ENCODE measurements around the gene GALNT6.
A peak's percentile ranks its signal among the peaks of the same experiment; 100 is the strongest.

Gene GALNT6, protein sequence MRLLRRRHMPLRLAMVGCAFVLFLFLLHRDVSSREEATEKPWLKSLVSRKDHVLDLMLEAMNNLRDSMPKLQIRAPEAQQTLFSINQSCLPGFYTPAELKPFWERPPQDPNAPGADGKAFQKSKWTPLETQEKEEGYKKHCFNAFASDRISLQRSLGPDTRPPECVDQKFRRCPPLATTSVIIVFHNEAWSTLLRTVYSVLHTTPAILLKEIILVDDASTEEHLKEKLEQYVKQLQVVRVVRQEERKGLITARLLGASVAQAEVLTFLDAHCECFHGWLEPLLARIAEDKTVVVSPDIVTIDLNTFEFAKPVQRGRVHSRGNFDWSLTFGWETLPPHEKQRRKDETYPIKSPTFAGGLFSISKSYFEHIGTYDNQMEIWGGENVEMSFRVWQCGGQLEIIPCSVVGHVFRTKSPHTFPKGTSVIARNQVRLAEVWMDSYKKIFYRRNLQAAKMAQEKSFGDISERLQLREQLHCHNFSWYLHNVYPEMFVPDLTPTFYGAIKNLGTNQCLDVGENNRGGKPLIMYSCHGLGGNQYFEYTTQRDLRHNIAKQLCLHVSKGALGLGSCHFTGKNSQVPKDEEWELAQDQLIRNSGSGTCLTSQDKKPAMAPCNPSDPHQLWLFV

DNA sequence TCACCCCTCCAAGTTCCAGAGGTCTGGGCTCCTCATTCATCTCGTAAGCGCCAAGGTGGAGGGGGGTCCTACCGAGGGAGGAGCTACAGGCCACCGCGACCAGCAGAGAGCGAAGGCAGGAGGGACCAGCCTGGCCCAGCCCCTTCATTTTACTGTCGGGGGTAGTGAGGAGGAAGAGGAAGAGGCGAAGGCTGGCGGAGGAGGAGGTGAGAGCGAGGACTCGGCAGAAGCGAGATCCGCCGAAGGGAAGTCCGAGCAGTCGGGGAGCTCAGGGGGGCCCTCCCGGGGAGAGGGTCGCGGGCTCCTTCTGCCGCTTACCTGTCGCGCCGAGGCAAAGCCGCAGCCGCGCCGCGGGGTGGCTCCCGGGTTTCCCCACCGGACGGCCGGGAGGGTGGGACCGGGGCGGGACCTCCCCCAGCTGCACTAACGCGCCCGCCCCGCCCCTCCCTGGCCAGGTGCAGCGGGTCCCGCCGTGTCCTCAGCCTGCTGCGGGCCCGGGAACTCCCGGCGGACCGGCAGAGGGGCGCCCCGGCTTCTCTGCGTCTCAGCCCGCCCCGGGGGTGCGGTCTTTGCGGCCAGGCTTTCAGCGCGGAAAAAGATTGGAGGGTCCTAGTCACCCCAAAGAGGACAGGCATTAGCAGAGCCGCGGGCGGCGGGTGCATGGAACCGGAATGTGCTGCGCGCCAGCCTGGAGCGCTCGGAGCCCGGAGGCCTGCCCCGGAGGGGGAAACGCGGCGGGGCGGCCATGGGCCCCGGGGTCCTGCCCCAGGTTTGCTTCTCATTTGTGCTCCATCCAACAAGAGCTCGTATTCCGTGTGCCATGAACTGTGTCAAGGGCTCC, at the start of gene GALNT6:
GALNT6 (minus strand) TSS at position 124 of the 841 bp plus-strand sequence. CDS start 11,625 bp downstream, outside the sequence.
- DNase-seq = peak; percentile 54

DNA sequence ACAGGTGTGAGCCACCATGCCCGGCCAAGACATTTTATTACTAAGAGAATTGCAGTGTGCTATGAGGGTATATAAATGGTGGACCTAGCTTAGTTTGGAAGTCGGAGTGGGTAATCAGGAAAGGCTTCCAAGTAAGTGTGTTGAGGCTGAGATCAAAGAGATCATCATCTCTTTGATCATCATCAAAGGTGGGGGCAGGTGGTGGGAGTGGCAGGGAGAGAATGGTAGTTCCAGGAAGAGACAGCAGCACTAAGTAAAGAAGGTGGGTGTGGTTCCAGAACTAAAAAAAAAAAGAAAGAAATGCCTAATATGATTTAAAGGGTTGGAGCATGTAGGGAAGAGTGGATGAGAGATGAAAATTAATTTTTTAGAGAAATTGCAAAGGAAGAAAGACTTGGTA, 48.1 kb upstream of the GALNT6 start:
- DNase-seq = no peak

DNA sequence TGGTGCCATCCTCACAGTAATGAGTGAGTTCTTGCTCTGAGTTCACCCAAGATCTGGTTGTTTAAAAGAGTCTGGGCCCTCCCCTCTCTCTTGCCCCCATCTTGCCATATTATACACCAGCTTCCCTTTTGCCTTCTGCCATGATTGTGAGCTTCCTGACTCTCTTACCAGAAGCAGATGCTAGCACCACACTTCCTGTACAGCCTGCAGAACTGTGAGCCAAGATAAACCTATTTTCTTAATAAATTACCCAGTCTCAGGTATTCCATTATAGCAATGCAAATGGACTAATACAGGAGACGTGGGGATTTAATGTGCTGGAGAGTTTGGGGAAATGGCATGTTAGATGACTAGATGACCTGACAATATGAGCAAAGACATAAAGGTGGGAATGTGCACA, 46.2 kb upstream of the GALNT6 start:
- no peak for DNase-seq

DNA sequence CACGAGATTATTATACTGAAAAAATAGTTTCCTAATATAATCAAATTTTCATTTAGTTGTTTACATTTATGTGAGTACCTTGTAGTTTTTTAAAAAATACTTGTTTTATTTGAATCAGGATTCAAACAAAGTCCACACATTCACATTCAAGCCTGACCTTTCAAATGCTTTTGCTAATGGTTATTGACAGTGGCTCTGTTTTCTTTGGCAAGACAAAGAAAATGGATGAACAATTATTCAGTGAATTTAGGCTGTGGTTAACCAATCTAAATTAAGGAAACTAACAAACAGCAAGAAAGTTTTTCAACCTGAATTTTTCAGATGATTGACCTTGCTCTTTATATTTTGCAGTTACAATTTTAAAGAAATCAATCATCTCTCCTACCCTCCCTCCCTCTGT, 43.1 kb upstream of the GALNT6 start:
- no peak for DNase-seq

DNA sequence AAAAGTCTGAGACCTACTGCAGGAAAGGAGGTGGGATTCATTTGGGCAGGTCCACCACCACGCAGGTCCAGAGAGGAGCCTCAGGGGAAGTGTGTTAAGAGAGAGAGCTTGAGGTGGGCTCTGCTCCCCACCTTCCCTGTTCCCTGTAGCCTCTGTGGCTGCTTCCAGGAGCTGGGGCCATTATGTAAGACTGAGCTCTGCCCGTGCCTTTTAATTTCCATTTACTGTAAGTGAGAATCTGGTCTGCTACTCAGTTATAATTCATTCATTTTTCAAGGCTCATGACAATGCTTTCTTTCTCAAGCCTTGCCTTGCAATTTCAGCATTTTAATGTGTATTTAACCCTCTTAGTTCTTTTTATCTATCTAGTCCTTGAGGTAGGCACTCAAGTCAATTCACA, 41.7 kb upstream of the GALNT6 start:
- no peak for DNase-seq

DNA sequence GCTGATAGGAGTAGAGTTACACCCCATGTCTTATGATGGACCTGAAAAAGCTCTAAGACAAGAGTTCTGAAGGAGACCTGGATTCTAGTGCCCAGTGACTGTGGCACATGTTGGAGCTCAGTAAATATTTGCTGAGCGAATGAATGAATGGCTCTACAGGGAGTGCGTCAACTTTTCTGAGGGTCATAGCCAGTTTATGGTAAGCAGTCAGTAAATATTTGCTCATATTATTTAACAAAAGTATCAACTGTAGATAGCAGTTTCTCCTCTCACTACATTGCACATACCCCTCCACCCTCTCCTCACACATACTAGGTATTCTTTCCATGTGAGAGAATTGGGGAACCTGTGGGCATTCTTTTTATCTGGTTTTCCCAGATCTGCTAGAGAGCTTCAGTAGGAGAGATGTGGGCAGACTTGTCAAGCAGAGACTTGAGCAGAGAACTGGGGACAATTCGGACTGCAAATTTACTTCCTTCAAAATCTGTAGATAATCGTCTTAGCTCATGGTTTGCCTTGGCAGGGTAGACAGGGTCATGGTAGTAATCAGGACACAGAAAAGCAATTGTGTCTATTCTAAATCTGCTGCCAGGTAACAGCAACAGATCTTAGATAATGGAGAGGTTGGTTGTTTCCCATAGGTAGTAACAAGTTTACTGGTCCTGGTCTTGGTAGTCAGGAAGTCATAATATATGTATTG, 39.1 kb upstream of the GALNT6 start:
- no peak for DNase-seq

DNA sequence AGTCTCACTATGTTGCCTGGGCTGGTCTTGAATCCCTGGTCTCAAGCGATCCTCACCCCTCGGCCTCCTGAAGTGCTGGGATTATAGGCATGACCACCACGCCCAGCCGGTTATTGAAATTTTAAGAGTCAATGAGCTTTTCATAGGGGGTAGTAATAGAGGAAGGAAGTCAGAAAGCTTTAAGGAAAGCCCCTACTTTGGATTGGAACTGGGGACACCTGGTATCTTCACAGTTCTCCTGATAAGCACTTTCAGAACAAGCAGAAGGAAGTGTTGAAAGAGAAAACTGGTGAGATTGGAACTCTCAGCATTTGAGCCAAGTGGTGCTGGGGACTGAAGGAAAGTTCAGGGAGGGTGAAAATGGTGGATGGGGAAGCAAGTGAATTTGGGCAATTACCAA, 38.5 kb upstream of the GALNT6 start:
- DNase-seq = no peak

DNA sequence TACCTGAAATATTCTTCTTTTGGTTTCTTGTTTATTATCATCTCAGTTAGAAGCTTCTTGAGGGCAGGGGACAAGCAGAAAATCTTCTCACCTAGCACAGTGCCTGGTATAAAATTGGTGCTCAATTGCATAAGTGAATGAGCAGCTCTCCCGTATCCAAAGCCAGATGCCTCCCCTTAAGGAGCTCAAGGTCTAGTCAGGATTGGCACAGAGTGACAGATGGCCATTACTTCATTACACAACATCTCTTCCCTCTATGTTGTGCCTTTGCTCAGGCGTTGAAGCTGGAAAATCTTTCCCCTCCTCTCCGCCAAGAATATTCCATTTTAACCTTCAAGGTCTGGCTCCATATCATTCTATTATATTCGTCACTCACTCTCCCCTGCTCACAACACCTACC, 37.0 kb upstream of the GALNT6 start:
- DNase-seq = no peak

DNA sequence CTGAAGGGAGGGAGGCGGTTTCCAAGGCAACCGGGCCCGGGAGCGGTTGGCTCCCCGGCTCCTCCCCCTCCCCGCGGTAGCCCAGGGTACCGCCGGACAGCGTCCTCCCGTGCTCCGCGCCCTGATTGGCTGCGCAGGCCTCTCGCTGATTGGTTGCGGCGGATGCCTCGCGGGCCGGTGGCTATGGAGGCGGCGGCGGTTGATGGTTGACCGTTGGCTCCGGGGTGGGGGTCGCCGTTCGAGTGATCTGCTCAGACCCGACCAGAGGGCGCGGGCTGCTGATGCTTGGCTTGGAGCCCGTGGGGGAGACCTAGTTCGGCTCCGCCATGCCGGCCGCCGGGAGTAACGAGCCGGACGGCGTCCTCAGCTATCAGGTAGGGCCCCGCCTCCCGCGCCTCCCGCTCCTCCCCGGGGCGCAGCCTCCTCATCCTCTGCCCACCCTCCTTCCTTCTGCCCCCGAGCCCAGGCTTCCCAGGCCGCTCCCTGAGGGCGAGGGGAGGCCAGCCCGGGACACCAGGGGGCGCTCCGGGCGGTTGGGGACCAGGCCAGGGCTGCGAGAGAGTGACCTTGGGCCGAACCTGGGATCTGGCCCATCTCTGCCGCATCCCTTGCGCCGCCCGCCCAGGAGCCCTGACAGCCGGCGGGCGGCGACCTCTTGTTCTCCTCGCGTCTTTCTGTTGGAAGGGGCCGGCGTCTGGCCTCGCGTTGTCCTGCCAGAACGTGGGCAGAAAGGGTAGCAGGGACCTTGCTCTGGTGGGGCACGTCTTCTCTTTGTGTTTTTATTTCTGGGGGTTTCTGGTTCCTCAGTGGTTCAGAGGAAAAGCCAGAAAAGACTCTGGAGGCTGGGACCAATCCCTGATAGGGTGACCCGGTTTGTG, 33.7 kb upstream of the GALNT6 start, which contains the start of gene SLC4A8:
SLC4A8 (plus strand) TSS at position 170 of the 878 bp plus-strand sequence; CDS start at position 327, 157 bp downstream.
- peak; percentile 52 for DNase-seq

DNA sequence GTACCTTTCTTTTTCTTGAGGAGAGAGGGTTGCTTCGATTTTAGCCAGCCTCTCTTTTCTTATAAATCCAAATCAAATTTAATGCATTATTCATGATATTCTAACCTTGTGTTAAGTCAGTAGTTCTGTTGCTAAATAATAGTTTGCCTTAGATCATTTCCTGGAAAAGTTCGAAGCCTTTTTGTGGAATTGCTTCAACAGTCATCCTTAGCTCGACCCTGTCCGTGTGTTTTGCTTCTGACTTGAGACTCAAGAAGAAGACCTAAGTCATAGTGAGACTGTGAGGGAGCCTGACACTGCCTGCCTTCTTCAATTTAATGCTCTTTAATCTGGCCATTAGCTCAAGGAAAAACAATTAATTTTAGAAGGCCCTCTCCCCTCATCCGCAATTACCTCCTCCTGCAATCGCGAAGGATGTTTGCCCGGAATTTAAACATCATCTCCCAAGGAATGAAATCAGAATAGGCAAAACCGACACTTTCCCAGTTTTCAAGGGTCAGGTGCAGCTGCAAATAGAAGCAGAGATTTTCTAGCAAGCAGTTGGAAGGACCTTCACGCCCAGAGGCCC, 33.0 kb upstream of the GALNT6 start:
- no peak for DNase-seq

DNA sequence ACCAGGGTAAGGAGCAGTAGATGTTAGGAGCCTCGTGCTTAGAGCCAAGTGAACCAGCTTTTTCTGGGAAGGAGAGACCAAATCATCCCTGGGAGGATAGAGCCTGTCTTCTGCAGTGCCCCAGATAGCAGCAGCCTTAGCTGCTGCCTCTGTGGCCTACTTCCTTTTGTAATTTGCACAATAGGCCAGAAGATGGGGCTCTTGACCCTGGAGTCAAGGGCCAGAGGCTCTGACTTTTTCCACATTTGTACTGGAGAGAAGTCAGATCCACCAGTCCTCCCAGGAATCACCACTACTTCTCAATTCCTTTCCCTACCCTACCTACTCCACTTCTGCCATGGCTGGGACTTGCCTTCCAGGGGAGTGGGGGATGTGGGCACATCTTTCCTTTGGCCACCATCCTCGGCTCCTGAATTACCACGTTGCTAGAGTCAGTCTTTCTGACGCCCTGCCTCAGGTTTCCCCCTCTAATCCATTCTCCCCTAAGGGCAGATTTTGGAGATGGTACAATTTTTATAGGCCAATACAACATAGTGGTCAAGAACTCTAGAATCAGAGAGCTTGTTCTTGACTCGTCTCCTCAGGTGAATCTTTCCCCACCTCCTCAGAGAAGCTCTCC, 30.2 kb upstream of the GALNT6 start:
- DNase-seq = no peak

DNA sequence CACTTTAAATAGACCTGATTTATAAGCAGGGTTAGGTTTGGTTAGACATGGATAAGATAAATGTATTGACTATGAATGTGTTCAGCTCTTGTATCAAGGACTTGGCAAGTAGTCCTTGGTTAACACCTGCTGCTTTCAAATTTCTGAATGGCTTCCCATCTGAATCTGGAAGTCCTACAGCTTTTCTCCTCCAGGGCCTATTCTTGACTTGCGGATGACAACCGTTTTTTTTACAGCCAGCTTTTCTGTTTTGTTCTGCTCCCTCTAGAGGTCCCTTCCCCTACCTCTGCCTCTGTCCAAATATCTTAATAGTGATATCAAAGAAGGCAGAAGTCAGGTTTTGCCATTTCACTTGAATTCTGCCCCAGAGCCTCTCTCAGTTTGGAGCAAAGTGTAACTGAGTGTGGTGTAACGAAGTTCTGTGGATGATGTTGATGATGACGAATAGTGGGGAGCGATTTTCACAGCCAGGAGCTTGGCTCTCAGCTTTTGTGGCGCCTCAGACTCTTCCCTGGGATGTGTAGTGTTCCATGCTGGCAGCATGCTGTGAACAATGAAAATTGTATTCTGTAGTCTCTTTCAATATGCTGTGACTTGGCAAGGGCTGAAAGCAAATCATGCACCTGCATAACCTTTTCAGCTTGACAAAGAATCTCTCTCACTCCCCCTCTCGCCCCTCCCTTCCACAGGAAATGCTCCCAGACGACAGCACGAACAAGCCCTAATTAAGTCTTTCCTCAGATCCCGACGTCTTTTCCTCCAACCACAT, 28.4 kb upstream of the GALNT6 start:
- no peak for DNase-seq

DNA sequence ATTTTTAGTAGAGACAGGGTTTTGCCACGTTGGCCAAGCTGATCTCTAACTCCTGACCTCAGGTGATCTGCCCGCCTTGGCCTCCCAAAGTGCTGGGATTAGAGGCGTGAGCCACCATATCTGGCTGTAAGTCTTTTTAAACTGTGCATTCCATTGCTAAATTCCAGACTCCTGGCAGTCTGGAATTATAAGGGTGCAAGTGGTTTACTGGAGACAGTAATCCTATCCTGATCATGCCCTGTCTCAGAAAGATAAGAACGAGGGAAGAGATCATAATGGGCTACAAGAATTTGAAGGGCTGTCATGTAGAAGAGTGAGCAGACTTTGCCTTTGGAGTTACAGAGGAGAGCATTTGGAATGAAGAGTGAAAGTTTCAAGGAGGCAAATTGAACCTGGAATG, 26.6 kb upstream of the GALNT6 start:
- DNase-seq = no peak

DNA sequence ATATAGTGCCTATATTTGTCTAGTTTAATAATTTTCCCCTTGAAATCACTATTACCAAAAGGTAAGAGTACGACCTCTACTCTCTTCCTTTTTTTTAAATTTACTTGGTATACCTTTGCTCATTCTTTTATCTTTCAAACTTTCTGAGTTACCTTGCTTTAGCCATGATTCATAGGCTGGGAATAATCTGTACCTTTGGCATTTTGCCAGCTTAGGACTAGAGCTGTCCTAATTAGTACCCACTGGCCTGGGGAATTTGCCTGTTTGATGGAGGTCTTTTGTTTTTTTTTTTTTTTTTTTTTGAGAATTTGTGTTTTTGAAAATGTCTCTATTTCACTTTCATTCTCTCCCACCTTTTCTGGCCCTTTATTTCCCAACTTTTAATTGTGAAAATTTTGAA, 24.7 kb upstream of the GALNT6 start:
- no peak for DNase-seq

DNA sequence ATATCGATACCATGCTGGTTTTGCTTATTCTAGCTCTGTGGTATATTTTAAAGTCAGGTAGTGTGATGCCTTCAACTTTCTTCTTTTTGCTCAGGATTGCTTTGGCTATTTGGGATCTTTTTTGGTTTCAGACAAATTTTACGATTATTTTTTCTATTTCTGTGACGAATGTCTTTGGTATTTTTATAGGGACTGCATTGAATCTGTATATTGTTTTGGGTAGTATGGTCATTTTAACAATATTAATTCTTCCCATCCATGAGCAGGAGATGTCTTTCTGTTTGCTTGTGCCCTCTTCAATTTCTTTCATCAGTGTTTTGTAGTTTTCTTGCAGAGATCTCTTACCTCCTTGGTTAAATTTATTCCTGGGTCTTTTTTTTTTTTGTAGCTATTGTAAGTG, 22.6 kb upstream of the GALNT6 start:
- no peak for DNase-seq

DNA sequence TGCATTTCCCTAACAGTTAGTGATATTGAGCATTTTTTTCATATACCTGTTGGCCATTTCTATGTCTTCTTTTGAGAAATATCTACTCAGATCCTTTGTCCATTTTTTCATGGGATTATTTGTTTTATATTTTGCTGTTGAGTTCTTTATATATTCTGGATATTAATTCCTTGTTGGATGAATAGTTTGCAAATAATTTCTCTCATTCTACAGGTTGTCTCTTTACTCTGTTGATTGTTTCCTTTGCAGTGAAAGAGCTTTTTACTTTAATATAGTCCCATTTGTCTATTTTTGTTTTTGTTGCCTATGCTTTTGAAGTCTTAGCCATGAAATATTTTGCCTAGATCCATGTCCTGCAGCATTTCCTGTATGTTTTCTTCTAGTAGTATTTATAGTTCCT, 21.9 kb upstream of the GALNT6 start:
- DNase-seq = no peak

DNA sequence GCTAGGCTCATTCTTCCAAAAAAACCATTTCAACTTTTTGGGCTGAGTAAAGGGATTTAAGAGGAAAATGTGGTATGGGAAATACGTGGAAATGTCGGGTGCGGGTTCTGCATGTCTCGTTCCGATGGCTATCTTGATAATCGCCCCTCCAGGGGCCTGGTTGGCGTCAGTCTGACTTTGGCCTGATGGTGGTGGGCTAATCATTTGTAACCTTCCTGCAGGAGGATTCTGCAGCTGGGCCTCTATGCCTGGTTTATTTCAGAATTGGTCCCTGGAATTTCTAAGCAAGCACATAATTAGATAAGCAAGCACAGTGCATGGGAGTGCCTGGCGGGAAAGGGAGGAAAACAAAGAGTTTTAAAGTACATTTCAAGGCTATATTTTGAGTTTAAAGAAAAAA, 18.6 kb upstream of the GALNT6 start:
- no peak for DNase-seq

DNA sequence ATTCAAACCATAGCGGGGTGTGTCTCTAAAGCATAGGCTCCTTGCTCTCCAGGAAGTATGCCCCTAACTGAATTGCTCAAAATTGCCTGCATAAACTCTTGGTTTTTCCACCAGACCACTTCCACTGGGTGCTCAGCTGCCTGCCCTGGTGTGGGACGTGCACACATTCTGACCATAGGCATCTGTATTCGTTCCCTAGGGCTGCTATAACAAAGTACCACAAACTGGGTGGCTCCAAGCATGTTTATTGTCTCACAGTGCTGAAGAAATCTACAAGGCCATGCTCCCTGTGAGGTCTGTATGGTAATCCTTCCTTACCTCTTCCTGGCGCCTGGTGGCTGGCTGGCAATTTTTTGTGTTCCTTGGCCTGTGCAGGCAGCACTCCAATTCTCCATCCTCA, 16.4 kb upstream of the GALNT6 start:
- no peak for DNase-seq

DNA sequence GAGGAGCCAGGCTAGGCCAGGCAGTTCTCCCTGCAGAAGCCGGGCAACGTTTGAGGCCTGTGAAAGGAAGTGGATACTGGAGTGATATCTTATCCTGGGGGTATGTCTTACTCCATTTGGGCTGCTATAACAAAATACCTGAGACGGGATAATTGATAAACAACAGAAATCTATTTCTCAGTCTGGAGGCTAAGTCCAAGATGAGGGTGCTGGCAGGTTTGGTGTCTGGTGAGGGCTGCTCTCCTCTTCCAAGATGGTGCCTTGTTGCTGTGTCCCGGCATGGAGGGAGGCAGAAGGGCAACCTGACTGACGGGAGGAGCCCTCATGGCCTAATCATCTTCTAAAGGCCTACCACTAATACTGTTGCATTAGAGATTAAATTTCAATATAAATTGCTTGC, 15.7 kb upstream of the GALNT6 start:
- no peak for DNase-seq

DNA sequence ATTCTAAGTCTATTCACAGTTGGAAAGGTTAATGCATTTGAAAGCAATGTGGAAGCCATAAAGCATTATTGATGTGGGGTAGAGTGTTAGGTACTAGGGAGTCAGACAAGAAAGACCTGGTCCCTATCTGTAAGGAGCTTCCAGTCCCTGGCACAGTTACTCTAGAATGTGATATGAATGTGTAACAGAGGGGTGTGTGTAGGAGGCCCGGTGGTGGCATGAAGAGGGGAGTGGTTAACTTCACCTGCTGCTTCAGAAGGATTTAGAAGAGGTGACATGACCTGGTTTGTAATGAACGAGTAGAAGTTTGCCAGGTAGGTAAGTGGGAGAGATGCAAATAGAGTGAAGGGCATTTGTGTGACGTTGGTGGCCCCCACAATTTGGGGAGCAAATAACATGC, 15.1 kb upstream of the GALNT6 start:
- no peak for DNase-seq

Data from activated CD4-positive, alpha-beta T cell treated with anti-CD3 and anti-CD28 coated beads for 1 hour (primary cell).